ENCODE data around the gene KLHL2.
"Not testable (repeated sequence)": the region's sequence is repeated elsewhere in the genome, so short reads cannot be mapped to it uniquely, and the experiment has no call there.

Gene KLHL2

DNA sequence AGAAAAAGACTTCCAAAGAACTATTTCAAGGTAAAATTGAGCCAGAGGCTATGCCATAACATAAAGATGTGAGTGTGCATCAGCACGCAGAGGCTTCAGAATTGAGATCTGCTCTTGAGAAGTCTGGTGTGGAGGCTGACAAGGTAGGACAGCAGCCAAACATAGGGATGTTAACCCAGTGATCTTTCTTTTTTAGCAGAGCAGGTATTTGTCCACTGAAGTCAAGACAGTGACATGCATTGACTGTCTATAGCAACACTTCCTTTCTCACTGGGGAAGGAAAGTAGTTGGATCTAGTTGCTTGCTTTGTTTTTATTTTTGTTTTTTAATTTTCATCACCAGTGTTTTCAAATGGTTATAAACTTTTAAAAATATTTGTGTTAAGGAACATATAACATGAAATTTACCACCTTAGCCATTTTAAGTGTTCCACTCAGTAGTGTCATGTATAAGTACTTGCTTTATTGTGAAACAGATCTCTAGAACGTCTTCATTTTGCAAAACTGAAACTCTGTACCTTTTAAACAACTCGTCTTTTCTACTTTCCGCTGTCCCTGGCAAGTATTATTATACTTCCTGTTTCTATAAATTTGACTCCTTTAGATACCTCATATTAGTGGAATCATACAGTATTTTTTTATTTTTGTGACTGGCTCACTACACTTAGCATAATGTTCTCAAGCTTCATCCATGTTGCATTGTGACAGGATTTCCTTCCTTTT, 79.4 kb downstream of the KLHL2 start:
- not testable (repeated sequence) for H3K9me3 ChIP-seq (ENCODE audit: control insufficient read depth in 1 of 2, low read length in 2 of 2); H3K4me3 ChIP-seq (ENCODE audit: low read depth in 1 of 2, low read length in 2 of 2); H3K27ac ChIP-seq (ENCODE audit: low read depth, low read length); H3K9ac ChIP-seq (ENCODE audit: low read depth in 1 of 2, low read length in 2 of 2); H3K36me3 ChIP-seq (ENCODE audit: control insufficient read depth in 1 of 2, insufficient read depth in 2 of 2, low read length in 2 of 2); H3K27me3 ChIP-seq (ENCODE audit: control insufficient read depth in 1 of 2, insufficient read depth in 2 of 2, low read length in 2 of 2); H3K4me1 ChIP-seq (ENCODE audit: control insufficient read depth in 1 of 2, insufficient read depth in 2 of 2, low read length in 2 of 2)

DNA sequence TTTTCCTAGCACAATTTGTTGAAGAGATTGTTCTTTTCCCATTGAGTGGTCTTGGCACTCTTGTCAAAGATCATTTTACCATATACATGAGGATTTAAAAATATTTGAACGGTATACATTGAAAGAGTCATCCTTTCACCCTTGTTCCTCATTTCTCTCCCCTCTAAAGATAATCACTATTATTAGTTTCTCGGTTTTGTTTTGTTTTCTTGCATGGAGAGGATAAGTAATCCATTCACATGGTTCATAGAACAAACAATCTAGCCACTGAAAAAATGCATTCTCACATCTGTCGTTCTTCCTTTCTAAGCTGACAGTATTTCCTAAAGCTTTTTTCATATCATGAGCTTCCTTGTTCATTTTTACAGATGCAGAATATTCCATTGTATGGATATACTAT, 80.9 kb downstream of the KLHL2 start:
- H3K4me3 ChIP-seq (ENCODE audit: low read depth in 1 of 2, low read length in 2 of 2) = no peak overlapping the region
- H3K27ac ChIP-seq (ENCODE audit: low read depth, low read length) = no peak overlapping the region
- peaks cover 4 to 8% of the 10 kb centered on the region in 2 donors for H3K4me1 ChIP-seq (ENCODE audit: control insufficient read depth in 1 of 2, insufficient read depth in 2 of 2, low read length in 2 of 2)
- H3K36me3 ChIP-seq (ENCODE audit: control insufficient read depth in 1 of 2, insufficient read depth in 2 of 2, low read length in 2 of 2) = no peaks in the 10 kb centered on the region
- H3K9me3 ChIP-seq (ENCODE audit: control insufficient read depth in 1 of 2, low read length in 2 of 2) = no peaks in the 10 kb centered on the region
- no peaks in the 10 kb centered on the region for H3K27me3 ChIP-seq (ENCODE audit: control insufficient read depth in 1 of 2, insufficient read depth in 2 of 2, low read length in 2 of 2)
- no peak overlapping the region for H3K9ac ChIP-seq (ENCODE audit: low read depth in 1 of 2, low read length in 2 of 2)

DNA sequence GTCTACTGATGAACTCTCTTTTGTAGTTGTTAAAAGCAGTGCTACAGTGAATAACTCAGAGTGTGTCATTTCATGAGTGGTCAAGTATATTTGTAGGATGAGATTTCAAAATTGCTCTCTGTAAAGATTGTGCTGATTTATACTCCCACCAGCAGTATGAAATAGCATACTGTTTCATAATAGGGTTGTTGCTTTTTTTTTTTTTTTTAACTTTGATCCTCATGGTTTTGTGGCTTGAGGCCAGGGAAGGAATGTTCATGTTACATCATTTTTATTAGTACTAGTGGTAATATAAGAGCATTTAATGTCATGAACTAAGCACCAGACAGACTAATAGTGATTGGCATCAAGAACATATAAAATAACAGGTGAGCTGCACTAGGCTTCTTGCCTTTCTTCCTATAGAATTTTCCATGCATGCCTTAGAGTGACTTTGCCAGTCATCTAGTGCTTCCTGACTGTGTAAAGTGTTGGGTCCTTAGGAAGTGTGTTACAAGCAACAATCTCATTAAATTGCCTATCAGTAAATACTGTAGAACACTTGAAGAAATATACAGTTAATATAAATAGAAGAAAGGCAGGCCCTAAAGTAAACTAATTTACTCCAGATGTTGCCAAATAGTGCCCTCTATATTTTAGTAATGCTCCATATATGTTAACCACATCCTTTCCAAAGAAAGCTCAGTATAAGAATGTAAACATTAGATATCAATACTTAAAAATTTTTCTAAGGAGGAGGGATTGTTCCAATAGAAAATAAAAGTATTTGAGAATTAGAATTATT, 81.5 kb downstream of the KLHL2 start:
- peaks cover 4 to 8% of the 10 kb centered on the region in 2 donors for H3K4me1 ChIP-seq (ENCODE audit: control insufficient read depth in 1 of 2, insufficient read depth in 2 of 2, low read length in 2 of 2)
- no peaks in the 10 kb centered on the region for H3K27me3 ChIP-seq (ENCODE audit: control insufficient read depth in 1 of 2, insufficient read depth in 2 of 2, low read length in 2 of 2)
- no peaks in the 10 kb centered on the region for H3K36me3 ChIP-seq (ENCODE audit: control insufficient read depth in 1 of 2, insufficient read depth in 2 of 2, low read length in 2 of 2)
- no peak overlapping the region for H3K4me3 ChIP-seq (ENCODE audit: low read depth in 1 of 2, low read length in 2 of 2)
- H3K9ac ChIP-seq (ENCODE audit: low read depth in 1 of 2, low read length in 2 of 2) = no peak overlapping the region
- no peaks in the 10 kb centered on the region for H3K9me3 ChIP-seq (ENCODE audit: control insufficient read depth in 1 of 2, low read length in 2 of 2)
- no peak overlapping the region for H3K27ac ChIP-seq (ENCODE audit: low read depth, low read length)

DNA sequence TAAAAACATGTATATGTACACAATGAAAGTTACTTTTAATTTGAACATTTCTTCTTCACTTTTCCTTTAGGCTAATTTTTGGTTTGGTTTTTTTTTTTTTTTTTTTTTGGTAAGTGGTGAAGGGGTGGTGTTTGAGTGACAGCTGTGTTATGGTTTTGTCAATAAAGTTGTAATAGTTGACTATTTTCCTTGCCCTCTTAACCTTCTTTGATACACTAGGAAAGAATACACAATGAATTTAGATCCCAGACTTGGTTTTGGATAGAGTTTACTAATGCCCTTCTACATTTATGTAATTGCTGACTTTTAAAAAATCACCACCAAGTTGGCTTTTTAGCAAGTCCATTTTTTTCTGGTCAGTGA, 82.0 kb downstream of the KLHL2 start:
- Histone ChIP-seq H3K4me3 (ENCODE audit: low read depth in 1 of 2, low read length in 2 of 2) (no peak overlapping the region), H3K36me3 (ENCODE audit: control insufficient read depth in 1 of 2, insufficient read depth in 2 of 2, low read length in 2 of 2) (no peaks in the 10 kb centered on the region), H3K4me1 (ENCODE audit: control insufficient read depth in 1 of 2, insufficient read depth in 2 of 2, low read length in 2 of 2) (peaks cover 4 to 8% of the 10 kb centered on the region in 2 donors), H3K27ac (ENCODE audit: low read depth, low read length) (no peak overlapping the region), H3K9me3 (ENCODE audit: control insufficient read depth in 1 of 2, low read length in 2 of 2) (no peaks in the 10 kb centered on the region), H3K9ac (ENCODE audit: low read depth in 1 of 2, low read length in 2 of 2) (no peak overlapping the region), H3K27me3 (ENCODE audit: control insufficient read depth in 1 of 2, insufficient read depth in 2 of 2, low read length in 2 of 2) (no peaks in the 10 kb centered on the region)

DNA sequence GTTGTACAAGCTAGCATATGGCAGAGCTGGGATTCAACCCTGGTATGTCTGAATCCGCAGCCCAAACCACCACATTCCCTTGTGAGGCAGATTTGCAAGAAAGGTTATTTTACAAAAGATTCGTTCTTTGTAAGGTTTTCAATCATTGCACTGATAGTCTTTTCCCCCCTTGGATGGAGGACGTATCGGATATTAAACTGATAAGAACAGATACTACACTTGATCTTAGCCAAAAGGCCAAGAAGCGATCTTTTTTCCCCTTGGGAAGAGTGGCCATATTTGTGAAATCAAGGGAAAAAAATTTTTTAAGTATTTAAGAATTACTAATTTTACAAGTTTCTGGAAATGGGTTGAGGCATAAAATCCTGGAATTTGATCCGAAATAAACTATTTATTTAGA, 85.7 kb downstream of the KLHL2 start:
- H3K27ac ChIP-seq (ENCODE audit: low read depth, low read length) = no peak overlapping the region
- H3K4me1 ChIP-seq (ENCODE audit: control insufficient read depth in 1 of 2, insufficient read depth in 2 of 2, low read length in 2 of 2) = peaks cover 7 to 8% of the 10 kb centered on the region in 2 donors
- H3K9ac ChIP-seq (ENCODE audit: low read depth in 1 of 2, low read length in 2 of 2) = no peak overlapping the region
- no peak overlapping the region for H3K4me3 ChIP-seq (ENCODE audit: low read depth in 1 of 2, low read length in 2 of 2)
- no peaks in the 10 kb centered on the region for H3K27me3 ChIP-seq (ENCODE audit: control insufficient read depth in 1 of 2, insufficient read depth in 2 of 2, low read length in 2 of 2)
- peaks cover 0 to 9% of the 10 kb centered on the region in 2 donors for H3K36me3 ChIP-seq (ENCODE audit: control insufficient read depth in 1 of 2, insufficient read depth in 2 of 2, low read length in 2 of 2)
- no peaks in the 10 kb centered on the region for H3K9me3 ChIP-seq (ENCODE audit: control insufficient read depth in 1 of 2, low read length in 2 of 2)

DNA sequence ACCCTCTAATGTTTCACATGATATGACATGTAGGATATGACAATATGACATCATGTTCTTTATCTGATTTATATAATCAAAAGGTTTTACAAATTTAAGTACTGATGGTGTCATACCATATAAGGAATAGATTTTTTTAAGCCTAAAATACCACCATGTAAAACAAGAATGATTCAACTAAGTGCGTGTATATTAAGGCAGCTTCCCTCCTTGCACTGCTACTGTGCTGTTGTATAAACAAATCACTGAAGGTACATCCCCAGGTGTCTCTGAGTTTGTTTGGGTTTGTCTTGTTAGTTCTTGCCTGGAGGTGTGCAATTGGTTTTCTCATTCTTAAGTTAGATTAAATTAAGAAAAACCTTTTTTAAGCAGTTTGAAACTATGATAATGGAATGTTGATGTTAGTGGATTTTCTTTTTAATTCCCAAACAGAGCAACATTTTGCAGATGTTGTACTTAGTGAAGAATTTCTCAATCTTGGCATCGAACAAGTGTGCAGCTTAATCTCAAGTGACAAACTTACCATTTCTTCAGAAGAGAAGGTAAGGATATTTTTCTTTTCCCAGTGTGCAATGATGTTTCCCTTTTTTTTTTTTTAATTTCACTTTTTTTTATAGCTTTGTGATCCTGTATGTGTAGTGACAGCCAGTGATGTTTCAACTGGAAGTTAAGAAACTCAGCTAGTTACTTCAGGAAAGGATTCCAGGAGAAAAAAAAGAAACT, 86.7 kb downstream of the KLHL2 start:
- H3K9ac ChIP-seq (ENCODE audit: low read depth in 1 of 2, low read length in 2 of 2) = no peak overlapping the region
- H3K36me3 ChIP-seq (ENCODE audit: control insufficient read depth in 1 of 2, insufficient read depth in 2 of 2, low read length in 2 of 2) = peaks cover 0 to 10% of the 10 kb centered on the region in 2 donors
- H3K9me3 ChIP-seq (ENCODE audit: control insufficient read depth in 1 of 2, low read length in 2 of 2) = no peaks in the 10 kb centered on the region
- peaks cover 0 to 3% of the 10 kb centered on the region in 2 donors for H3K4me1 ChIP-seq (ENCODE audit: control insufficient read depth in 1 of 2, insufficient read depth in 2 of 2, low read length in 2 of 2)
- H3K27me3 ChIP-seq (ENCODE audit: control insufficient read depth in 1 of 2, insufficient read depth in 2 of 2, low read length in 2 of 2) = no peaks in the 10 kb centered on the region
- H3K4me3 ChIP-seq (ENCODE audit: low read depth in 1 of 2, low read length in 2 of 2) = no peak overlapping the region
- H3K27ac ChIP-seq (ENCODE audit: low read depth, low read length) = no peak overlapping the region

DNA sequence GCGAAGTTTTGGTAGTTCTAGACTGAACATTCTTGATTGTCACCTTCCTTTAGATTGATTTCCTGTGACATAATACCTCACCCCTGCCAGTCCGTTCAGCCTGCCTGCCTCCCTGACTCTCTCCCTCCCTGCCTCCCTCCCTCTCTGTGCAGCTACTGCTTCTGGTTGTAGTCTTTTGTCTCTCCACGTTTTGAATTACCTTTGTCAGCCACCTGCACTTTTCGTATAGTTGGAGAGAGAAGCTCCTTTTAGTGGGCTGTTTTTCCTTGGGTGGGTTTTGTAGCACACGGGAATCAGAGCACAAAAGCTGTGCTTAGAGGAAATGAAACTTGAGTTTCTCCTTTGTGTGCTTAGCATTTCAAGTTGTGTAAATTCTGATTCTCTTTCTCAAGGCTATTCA, 87.5 kb downstream of the KLHL2 start:
- Histone ChIP-seq H3K27me3 (ENCODE audit: control insufficient read depth in 1 of 2, insufficient read depth in 2 of 2, low read length in 2 of 2) (no peaks in the 10 kb centered on the region), H3K4me3 (ENCODE audit: low read depth in 1 of 2, low read length in 2 of 2) (no peak overlapping the region), H3K9ac (ENCODE audit: low read depth in 1 of 2, low read length in 2 of 2) (no peak overlapping the region), H3K27ac (ENCODE audit: low read depth, low read length) (no peak overlapping the region), H3K4me1 (ENCODE audit: control insufficient read depth in 1 of 2, insufficient read depth in 2 of 2, low read length in 2 of 2) (peaks cover 0 to 3% of the 10 kb centered on the region in 2 donors), H3K9me3 (ENCODE audit: control insufficient read depth in 1 of 2, low read length in 2 of 2) (no peaks in the 10 kb centered on the region), H3K36me3 (ENCODE audit: control insufficient read depth in 1 of 2, insufficient read depth in 2 of 2, low read length in 2 of 2) (peaks cover 0 to 10% of the 10 kb centered on the region in 2 donors)

DNA sequence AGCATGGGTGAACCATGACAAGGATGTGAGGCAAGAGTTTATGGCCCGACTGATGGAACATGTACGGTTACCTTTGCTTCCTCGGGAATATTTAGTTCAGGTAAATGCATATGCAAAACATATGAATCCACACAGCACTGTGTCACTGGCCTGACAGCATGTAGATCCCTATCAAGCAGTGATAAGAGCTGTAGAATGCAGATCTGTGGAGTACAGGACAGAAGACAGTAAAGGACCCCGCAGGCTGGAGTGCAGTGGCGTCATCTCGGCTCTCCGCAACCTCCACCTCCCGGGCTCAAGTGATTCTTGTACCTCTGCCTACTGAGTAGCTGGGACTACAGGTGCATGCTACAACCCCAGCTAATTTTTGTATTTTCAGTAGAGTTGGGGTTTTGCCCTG, 90.3 kb downstream of the KLHL2 start:
- peaks cover 3 to 8% of the 10 kb centered on the region in 2 donors for H3K4me1 ChIP-seq (ENCODE audit: control insufficient read depth in 1 of 2, insufficient read depth in 2 of 2, low read length in 2 of 2)
- H3K27ac ChIP-seq (ENCODE audit: low read depth, low read length) = no peak overlapping the region
- no peaks in the 10 kb centered on the region for H3K9me3 ChIP-seq (ENCODE audit: control insufficient read depth in 1 of 2, low read length in 2 of 2)
- no peak overlapping the region for H3K9ac ChIP-seq (ENCODE audit: low read depth in 1 of 2, low read length in 2 of 2)
- peaks cover 0 to 10% of the 10 kb centered on the region in 2 donors for H3K36me3 ChIP-seq (ENCODE audit: control insufficient read depth in 1 of 2, insufficient read depth in 2 of 2, low read length in 2 of 2)
- H3K27me3 ChIP-seq (ENCODE audit: control insufficient read depth in 1 of 2, insufficient read depth in 2 of 2, low read length in 2 of 2) = no peaks in the 10 kb centered on the region
- no peak overlapping the region for H3K4me3 ChIP-seq (ENCODE audit: low read depth in 1 of 2, low read length in 2 of 2)

DNA sequence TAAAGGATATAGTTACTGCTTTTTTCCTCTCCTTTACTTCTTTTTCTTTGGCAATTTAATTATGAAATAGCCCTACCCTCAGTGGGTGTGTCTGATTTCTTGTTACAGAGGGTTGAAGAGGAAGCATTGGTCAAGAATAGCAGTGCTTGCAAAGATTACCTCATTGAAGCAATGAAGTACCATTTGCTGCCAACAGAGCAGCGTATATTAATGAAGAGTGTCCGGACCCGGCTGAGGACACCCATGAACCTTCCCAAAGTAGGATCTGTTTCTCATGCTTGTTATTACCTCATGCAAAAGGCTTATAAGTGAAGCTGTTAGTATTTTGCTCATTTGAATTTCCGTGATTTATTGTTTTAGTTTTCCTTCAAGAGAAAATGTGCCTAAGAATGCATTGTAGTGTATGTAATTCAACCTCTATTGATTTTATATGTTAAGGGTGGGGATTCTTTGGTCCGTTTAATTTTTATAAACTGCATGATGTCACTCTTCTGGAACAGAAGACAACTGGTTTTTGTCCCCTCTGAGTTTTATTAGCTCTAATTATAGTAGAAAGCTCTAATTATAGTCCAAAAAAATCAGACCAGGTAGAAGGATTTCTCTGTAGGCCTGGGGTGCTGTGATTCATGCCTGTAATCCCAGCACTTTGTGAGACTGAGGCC, 92.2 kb downstream of the KLHL2 start:
- H3K9ac ChIP-seq (ENCODE audit: low read depth in 1 of 2, low read length in 2 of 2) = no peak overlapping the region
- no peaks in the 10 kb centered on the region for H3K9me3 ChIP-seq (ENCODE audit: control insufficient read depth in 1 of 2, low read length in 2 of 2)
- H3K36me3 ChIP-seq (ENCODE audit: control insufficient read depth in 1 of 2, insufficient read depth in 2 of 2, low read length in 2 of 2) = peaks cover 0 to 10% of the 10 kb centered on the region in 2 donors
- H3K27me3 ChIP-seq (ENCODE audit: control insufficient read depth in 1 of 2, insufficient read depth in 2 of 2, low read length in 2 of 2) = no peaks in the 10 kb centered on the region
- H3K27ac ChIP-seq (ENCODE audit: low read depth, low read length) = no peak overlapping the region
- H3K4me1 ChIP-seq (ENCODE audit: control insufficient read depth in 1 of 2, insufficient read depth in 2 of 2, low read length in 2 of 2) = peaks cover 3 to 8% of the 10 kb centered on the region in 2 donors
- no peak overlapping the region for H3K4me3 ChIP-seq (ENCODE audit: low read depth in 1 of 2, low read length in 2 of 2)
